Muscle of leg (tissue), 11 donors: ENCODE results near the gene FAM53B. TPM values are rescaled to one million over a fixed set of nuclear protein-coding genes. Genes with fewer than 3 reads are reported as not detected.
"Not testable (repeated sequence)": the region's sequence is repeated elsewhere in the genome, so short reads cannot be mapped to it uniquely, and the experiment has no call there.

Source experiments
- DNase-seq: peaks from one replicate; pipeline ENCODE4 v3.0.0; 2013
- H3K27ac ChIP-seq: one replicate; pipeline ENCODE4 v1.5.1; 2013; ENCODE audit warnings: mild to moderate bottlenecking, low read length, control low read depth
- H3K27me3 ChIP-seq: one replicate; pipeline ENCODE4 v1.6.1; 2013; ENCODE audit warnings: low read length; ENCODE audit not compliant: control insufficient read depth, insufficient read depth
- H3K36me3 ChIP-seq: one replicate; pipeline ENCODE4 v1.6.1; 2013; ENCODE audit warnings: low read length; ENCODE audit not compliant: control insufficient read depth, insufficient read depth
- H3K4me1 ChIP-seq: one replicate; pipeline ENCODE4 v1.6.1; 2013; ENCODE audit warnings: low read length; ENCODE audit not compliant: control insufficient read depth, insufficient read depth
- H3K4me3 ChIP-seq: one replicate; pipeline ENCODE4 v1.5.1; 2013; ENCODE audit warnings: low read length, control low read depth
- H3K9me3 ChIP-seq: replicated peaks from 2 replicates; pipeline ENCODE4 v1.6.1; 2013; ENCODE audit warnings: low read depth, low read length; ENCODE audit not compliant: control insufficient read depth
- WGBS: methylation state at CpG from one replicate; pipeline ENCODE4 v1.1.5; 2013; ENCODE audit warnings: missing lambda C conversion rate; ENCODE audit not compliant: insufficient coverage; 5-methylcytosine and 5-hydroxymethylcytosine counted together
- polyA plus RNA-seq, 8 donors: library from polyadenylated mRNA; unstranded; fragments of 120-200 nt; gene quantifications; one replicate each; pipeline versions ENCODE4 v1.2.1 to v1.2.3, GENCODE V29; 2013; ENCODE audit warnings: inconsistent platforms in 1 of 8, low replicate concordance in 1 of 8; ENCODE audit not compliant: insufficient read length in 8 of 8, insufficient read depth in 1 of 8
- total RNA-seq: library from RNA; stranded (reverse); fragments of 120-200 nt; gene quantifications from one replicate; pipeline ENCODE4 v1.2.4, GENCODE V29; 2013

FAM53B gene
- total and polyA plus RNA-seq, 9 donors: 23.6 to 31.2 (median 27.0) TPM

DNA sequence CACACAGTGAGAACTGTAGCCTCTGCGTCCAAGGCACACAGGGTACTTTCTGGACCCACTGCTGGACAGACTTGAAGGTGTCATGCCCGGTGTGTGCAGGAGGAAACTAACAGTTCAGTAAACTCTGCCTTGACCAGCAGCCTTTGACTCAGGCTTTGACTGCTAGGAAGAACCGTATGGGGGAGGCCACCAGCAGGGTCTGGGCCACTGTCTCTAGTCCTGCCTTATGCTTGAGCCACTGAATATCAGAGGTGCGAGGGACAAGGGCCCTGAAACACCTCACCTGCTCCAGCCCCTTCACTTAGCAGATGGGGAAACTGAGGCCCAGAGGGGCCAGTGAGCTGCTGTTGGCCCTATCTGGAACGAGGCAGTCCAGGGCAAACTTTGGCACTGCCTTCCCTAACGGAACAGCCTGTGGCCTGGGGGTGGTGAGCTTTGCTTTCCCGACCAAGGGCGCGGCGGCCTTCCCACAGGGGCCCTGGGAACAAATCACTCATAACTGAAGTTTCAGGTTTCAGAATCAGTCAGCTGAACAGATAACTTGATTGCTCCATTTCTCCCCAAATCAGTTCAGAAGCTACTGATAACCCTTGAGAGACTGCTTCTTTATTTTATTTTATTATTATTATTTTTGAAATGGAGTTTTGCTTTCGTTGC is 130.0 kb downstream of the FAM53B start:
- Histone ChIP-seq H3K4me3 (no peak overlapping the region), H3K9me3 (no peaks in the 10 kb centered on the region), H3K27ac (no peak overlapping the region), H3K4me1 (peaks cover 44% of the 10 kb centered on the region), H3K27me3 (no peaks in the 10 kb centered on the region), H3K36me3 (peaks cover 26% of the 10 kb centered on the region)
- WGBS: 67% methylated on average over 8 of the region's 11 CpGs
- DNase-seq: no peak

DNA sequence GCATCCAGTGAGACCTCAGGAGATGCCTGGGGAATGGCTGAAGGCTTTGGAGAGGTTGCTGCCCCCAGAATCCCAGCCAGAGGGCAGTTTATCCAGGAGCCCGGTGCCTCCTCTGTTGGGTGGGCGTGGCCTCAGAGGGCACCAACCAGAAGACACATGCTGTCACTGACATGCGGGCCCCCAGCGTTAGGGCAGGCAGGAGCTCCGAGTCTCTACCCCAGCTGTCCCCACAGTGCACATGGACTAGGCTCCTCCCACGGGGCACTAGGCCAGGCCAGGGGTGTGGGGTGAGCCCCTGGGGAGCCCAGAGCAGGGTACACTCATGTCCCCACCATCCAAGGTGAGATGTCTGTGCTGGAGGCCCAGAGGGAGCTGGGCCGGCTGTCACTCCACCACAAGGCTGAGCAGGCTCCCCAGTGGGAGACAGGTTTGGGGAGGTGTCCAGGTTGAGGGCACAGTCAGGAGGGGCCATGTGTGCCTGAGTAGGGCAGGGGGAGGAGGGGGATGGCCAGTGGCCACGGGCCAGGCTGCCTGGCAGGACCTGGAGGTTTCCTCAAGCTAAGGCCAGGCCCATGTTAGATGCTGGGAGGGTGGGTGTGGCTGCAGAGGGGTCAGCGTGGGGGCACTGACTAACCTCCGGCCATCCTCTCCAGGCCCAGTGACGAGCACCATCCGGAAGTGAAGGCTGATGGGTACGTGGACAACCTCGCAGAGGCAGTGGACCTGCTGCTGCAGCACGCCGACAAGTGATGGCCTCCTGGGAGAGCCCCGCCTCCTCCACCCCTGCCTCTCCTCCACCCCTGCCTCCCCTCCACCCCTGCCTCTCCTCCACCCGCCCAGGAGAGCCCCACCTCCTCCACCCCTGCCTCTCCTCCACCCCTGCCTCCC is 131.3 kb downstream of the FAM53B start:
- Histone ChIP-seq H3K4me3 (no peak overlapping the region), H3K9me3 (no peaks in the 10 kb centered on the region), H3K36me3 (peaks cover 18% of the 10 kb centered on the region), H3K4me1 (peaks cover 32% of the 10 kb centered on the region), H3K27ac (peak overlapping the region; percentile 55), H3K27me3 (no peaks in the 10 kb centered on the region)
- WGBS: 33% methylated on average over 13 of the region's 18 CpGs
- peak; percentile 57 for DNase-seq

DNA sequence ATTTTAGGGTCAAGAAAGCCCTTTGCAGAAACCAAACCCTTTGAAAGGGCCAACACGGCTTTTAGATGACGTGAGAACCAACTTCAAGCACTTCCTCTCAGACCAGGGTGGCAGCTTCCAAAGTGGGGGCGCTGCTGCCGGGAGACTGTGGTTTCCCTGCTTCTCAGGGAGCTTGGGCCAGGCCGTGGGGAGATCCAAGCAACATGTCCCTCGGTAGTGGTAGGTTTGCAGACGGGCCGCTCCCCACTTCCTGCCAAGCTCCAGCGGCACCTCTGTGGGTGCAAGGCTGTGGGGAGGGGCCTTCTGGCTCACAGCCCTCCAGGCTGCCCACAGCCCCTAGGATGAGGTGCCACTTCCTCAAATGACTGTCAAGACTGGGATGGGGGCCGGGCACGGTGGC is 132.4 kb downstream of the FAM53B start:
- H3K36me3 ChIP-seq: peaks cover 8% of the 10 kb centered on the region
- H3K9me3 ChIP-seq: no peaks in the 10 kb centered on the region
- WGBS: 70% methylated on average over 5 of the region's 11 CpGs
- no peak for DNase-seq
- peaks cover 35% of the 10 kb centered on the region for H3K4me1 ChIP-seq
- no peak overlapping the region for H3K4me3 ChIP-seq
- H3K27ac ChIP-seq: peak overlapping the region; percentile 51
- H3K27me3 ChIP-seq: no peaks in the 10 kb centered on the region

DNA sequence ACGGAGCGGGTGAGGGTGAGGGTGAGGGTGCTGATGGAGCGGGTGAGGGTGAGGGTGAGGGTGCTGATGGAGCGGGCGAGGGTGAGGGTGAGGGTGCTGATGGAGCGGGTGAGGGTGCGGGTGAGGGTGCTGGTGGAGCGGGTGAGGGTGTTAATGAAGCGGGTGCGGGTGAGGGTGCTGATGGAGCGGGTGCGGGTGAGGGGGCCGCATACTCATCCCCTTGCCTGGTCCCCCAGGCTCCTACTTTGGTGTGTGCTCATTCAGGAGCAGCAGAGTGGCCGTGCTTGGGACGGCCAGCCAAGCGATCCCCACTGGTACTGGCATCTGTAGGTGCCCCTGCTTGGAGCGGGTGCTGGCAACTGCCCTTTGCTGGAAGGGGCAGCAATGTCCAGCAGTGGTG is 133.3 kb downstream of the FAM53B start:
- not testable (repeated sequence) for H3K36me3 ChIP-seq, DNase-seq, H3K9me3 ChIP-seq, H3K4me3 ChIP-seq, H3K27me3 ChIP-seq, H3K27ac ChIP-seq
- 97% methylated on average over 9 of the region's 17 CpGs for WGBS
- H3K4me1 ChIP-seq: peaks cover 44% of the 10 kb centered on the region

DNA sequence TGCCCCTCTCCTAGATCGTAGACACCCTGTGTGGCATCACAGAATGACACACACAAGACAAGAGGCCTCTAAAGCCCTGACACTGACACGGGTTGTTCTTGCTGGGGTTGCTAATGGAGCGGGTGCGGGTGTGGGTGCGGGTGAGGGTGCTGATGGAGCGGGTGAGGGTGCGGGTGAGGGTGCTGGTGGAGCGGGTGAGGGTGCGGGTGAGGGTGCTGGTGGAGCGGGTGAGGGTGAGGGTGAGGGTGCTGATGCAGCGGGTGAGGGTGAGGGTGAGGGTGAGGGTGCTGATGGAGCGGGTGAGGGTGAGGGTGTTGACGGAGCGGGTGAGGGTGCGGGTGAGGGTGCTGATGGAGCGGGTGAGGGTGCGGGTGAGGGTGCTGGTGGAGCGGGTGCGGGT is 134.0 kb downstream of the FAM53B start:
- not testable (repeated sequence) for DNase-seq, H3K27me3 ChIP-seq, H3K27ac ChIP-seq, H3K36me3 ChIP-seq, H3K4me3 ChIP-seq, H3K9me3 ChIP-seq
- 93% methylated on average over 10 of the region's 19 CpGs for WGBS
- H3K4me1 ChIP-seq: peaks cover 47% of the 10 kb centered on the region

DNA sequence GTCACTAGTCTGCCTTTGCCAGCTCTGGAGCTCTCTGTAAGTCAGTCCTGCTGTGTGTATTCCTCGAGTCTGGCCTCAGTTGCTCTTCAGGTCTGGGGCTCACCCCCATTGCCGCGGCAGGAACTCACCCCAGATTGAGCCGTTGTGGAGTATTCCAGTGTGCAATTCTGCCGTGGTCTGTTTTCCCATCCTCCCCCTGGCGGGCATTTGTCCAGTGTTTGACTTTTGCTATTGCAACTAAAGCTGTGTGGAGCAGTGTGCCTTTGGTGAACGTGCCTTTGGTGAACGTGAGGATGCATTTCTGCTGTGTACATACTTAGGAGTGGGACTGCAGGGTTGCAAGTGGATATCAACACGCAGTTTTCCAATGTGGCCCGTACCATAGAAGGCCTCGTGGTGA is 134.5 kb downstream of the FAM53B start:
- 81% methylated on average over 9 of the region's 11 CpGs for WGBS
- H3K27me3 ChIP-seq: no peaks in the 10 kb centered on the region
- no peak for DNase-seq
- no peaks in the 10 kb centered on the region for H3K9me3 ChIP-seq
- H3K36me3 ChIP-seq: no peaks in the 10 kb centered on the region
- peaks cover 51% of the 10 kb centered on the region for H3K4me1 ChIP-seq
- no peak overlapping the region for H3K27ac ChIP-seq
- no peak overlapping the region for H3K4me3 ChIP-seq

DNA sequence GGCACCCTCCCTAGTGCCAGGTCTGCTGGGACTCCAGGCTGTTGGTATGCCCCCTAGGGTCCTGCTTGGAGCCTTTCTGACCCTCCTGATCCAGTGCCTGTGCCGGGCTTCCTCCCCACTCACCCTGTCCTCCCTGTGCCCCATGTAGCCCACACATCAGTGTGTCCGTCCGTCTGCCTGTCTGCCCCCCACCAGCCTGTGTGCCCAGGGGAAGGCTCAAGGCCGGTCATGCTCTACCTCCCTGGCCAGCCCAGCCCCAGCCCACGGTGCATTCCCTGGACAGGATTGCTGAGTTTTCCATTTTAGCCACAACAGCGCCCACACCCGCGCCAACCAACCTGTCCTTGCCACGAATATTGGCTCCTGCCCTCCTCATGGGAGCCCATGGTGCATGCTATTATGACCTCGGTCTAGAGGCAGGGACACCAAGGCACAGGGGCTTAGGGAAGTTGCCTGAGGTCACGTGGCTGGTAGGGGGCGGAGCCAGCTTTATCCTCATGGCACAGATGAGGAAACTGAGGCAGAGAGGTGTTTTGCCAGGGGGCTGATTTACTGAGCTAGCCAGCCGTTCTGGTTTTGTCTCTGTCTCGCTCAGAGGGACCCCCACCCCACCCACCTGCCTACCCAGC is 136.0 kb downstream of the FAM53B start:
- Histone ChIP-seq H3K36me3 (no peaks in the 10 kb centered on the region), H3K4me3 (no peak overlapping the region), H3K27ac (no peak overlapping the region), H3K27me3 (no peaks in the 10 kb centered on the region), H3K9me3 (no peaks in the 10 kb centered on the region), H3K4me1 (peaks cover 56% of the 10 kb centered on the region)
- WGBS: 88% methylated on average over 12 of the region's 14 CpGs
- no peak for DNase-seq

DNA sequence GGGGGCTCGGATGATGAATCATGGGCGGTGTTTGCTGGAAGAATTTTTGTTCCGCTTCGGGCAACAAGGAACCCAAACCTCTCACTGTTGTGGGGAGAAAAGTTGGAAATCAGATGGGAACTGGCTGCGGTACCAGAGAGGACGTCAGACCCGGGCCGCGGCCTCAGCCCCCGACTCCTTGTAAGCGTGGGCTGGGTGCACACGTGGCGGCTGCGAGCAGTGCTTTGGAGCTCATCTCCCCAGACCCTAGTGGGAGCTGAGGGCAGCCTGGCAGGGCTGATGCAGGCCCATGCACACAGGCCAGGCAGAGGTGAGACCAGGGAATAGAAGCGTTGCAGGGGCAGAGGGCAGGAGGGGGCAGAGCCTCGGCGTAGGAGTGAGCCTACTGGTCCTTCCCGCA is 136.5 kb downstream of the FAM53B start:
- no peaks in the 10 kb centered on the region for H3K36me3 ChIP-seq
- H3K4me1 ChIP-seq: peaks cover 53% of the 10 kb centered on the region
- WGBS: 88% methylated on average over 15 of the region's 18 CpGs
- H3K27ac ChIP-seq: no peak overlapping the region
- no peaks in the 10 kb centered on the region for H3K27me3 ChIP-seq
- no peak overlapping the region for H3K4me3 ChIP-seq
- H3K9me3 ChIP-seq: no peaks in the 10 kb centered on the region
- DNase-seq: no peak

DNA sequence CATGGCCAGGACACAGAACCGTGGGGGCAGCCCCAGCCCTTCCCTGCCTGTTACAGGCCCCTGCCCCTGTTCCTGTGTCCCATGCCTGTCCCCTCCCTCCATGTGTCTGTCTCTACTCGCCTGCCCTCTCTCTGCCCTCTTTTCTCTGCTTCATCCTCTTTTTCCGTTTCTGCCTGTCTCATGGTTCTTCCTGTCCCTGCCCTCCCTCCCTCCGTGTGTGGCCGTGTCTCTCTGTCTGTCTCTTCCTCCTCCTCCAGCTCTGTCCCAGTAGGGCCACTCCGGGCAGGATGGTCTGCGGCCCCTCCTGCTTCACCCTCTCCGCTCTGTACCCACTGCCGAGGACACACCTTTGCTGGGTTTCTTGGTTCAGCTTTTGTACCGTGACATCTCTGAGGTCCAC is 137.4 kb downstream of the FAM53B start:
- DNase-seq: no peak
- no peak overlapping the region for H3K27ac ChIP-seq
- H3K9me3 ChIP-seq: no peaks in the 10 kb centered on the region
- 23% methylated on average over 10 of the region's 10 CpGs for WGBS
- H3K4me1 ChIP-seq: peaks cover 45% of the 10 kb centered on the region
- H3K27me3 ChIP-seq: no peaks in the 10 kb centered on the region
- H3K4me3 ChIP-seq: no peak overlapping the region
- H3K36me3 ChIP-seq: no peaks in the 10 kb centered on the region
